ENCODE measurements around the gene NSMCE4A.

DNA sequence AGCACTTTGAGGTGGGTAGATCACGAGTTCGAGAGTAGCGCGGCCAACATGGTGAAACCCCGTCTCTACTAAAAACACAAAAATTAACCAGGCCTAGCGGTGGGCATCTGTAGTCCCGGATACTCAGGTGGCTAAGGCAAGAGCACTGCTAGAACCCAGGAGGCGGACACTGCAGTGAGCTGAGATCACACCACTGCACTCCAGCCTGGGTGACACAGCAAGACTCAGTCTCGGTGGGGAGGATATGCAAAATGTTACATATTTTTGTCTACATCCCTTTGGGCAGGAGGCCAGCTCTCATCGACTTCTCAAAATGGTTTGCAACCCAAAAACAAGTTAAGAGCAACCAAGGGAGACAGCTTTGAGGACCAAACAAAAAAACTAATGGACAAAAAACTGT, 55.4 kb downstream of the NSMCE4A start:
- TF ChIP-seq, protein P1, sequence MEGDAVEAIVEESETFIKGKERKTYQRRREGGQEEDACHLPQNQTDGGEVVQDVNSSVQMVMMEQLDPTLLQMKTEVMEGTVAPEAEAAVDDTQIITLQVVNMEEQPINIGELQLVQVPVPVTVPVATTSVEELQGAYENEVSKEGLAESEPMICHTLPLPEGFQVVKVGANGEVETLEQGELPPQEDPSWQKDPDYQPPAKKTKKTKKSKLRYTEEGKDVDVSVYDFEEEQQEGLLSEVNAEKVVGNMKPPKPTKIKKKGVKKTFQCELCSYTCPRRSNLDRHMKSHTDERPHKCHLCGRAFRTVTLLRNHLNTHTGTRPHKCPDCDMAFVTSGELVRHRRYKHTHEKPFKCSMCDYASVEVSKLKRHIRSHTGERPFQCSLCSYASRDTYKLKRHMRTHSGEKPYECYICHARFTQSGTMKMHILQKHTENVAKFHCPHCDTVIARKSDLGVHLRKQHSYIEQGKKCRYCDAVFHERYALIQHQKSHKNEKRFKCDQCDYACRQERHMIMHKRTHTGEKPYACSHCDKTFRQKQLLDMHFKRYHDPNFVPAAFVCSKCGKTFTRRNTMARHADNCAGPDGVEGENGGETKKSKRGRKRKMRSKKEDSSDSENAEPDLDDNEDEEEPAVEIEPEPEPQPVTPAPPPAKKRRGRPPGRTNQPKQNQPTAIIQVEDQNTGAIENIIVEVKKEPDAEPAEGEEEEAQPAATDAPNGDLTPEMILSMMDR (IDR thresholded peaks at IDR 0.05) = no peak
- TF ChIP-seq POLR2A (IDR thresholded peaks at IDR 0.05) = no peak
